ENCODE data around the gene PIGT. TPM values are rescaled to one million over a fixed set of nuclear protein-coding genes. Genes with fewer than 3 reads are reported as not detected.

Gene PIGT
- total RNA-seq, 1 experiment from 2014 or later, result 71.4 TPM

DNA sequence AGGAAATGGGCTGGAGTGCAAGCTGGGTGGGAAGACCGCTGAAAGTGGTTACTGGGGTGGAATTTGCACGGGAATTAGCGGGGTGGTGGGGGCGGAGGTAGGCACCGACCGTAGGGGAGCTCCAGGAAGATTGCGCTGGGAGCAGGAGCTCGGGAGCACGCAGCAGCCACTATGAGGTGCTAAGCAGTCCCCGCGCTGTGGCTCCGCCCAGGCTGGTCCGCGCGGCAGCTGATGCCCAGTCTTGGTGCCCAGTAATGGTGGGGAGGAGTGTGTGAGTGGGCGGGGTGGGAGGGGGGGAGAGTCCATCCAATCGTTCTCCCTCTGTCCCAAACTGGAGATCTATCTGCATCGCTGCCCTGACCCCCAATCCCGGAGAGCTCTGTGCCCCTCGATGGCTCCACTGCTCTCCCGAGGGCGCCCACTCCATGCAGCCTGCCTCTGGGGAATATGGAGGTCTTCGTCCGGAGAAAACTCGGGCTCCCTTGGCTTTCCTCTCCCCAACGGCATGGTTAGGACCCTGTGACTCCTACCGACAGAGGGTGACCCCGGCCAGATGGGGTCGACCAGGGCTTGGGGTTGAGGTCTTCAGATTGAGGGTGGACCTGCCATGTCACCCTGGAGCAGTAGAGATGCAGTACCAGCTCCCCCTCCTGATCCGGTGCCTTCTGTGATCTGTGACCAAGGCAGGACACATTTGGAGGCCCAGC lies 43.1 kb upstream of the PIGT start:
- Histone ChIP-seq H3K27me3 (ENCODE audit: insufficient read depth, low read length) (no peaks in the 10 kb centered on the region), H3K4me1 (ENCODE audit: control insufficient read depth in 1 of 2, insufficient read depth in 2 of 2, low read length in 2 of 2) (peaks cover 0 to 15% of the 10 kb centered on the region in 2 experiments; a peak in 2 of 4 replicates), H2AFZ (ENCODE audit: low read depth, low read length, poor library complexity, severe bottlenecking) (no peak overlapping the region), H3K4me3 (replicated peaks in 1 of 2; ENCODE audit: low read depth in 1 of 2, low read length in 2 of 2) (no peak overlapping the region), H3K9me2 (ENCODE audit: insufficient read depth) (no peaks in the 10 kb centered on the region), H3K4me2 (ENCODE audit: low read length) (no peak overlapping the region), H3K79me2 (ENCODE audit: insufficient read depth, low read length) (no peaks in the 10 kb centered on the region), H3K27ac (ENCODE audit: low read depth, low read length) (no peak overlapping the region), H4K20me1 (ENCODE audit: insufficient read depth) (no peaks in the 10 kb centered on the region), H3K9me3 (ENCODE audit: control insufficient read depth in 1 of 2, insufficient read depth in 1 of 2, low read depth in 1 of 2, low read length in 2 of 2) (no peaks in the 10 kb centered on the region), H3K36me3 (ENCODE audit: control insufficient read depth in 1 of 2, insufficient read depth in 2 of 2, low read length in 2 of 2) (peaks cover under 1 to 5% of the 10 kb centered on the region in 2 experiments; a peak in 1 of 4 replicates), H3K9ac (ENCODE audit: low read length) (no peak overlapping the region)
- no peak for TF ChIP-seq SRF (IDR thresholded peaks at IDR 0.05; ENCODE audit: low read depth)
- TF ChIP-seq, protein P1, sequence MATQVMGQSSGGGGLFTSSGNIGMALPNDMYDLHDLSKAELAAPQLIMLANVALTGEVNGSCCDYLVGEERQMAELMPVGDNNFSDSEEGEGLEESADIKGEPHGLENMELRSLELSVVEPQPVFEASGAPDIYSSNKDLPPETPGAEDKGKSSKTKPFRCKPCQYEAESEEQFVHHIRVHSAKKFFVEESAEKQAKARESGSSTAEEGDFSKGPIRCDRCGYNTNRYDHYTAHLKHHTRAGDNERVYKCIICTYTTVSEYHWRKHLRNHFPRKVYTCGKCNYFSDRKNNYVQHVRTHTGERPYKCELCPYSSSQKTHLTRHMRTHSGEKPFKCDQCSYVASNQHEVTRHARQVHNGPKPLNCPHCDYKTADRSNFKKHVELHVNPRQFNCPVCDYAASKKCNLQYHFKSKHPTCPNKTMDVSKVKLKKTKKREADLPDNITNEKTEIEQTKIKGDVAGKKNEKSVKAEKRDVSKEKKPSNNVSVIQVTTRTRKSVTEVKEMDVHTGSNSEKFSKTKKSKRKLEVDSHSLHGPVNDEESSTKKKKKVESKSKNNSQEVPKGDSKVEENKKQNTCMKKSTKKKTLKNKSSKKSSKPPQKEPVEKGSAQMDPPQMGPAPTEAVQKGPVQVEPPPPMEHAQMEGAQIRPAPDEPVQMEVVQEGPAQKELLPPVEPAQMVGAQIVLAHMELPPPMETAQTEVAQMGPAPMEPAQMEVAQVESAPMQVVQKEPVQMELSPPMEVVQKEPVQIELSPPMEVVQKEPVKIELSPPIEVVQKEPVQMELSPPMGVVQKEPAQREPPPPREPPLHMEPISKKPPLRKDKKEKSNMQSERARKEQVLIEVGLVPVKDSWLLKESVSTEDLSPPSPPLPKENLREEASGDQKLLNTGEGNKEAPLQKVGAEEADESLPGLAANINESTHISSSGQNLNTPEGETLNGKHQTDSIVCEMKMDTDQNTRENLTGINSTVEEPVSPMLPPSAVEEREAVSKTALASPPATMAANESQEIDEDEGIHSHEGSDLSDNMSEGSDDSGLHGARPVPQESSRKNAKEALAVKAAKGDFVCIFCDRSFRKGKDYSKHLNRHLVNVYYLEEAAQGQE (IDR thresholded peaks at IDR 0.05; ENCODE audit: low read depth), result no peak
- TF ChIP-seq ELF1 (IDR thresholded peaks at IDR 0.05; ENCODE audit: borderline replicate concordance, low read depth), result no peak
- no peak for TF ChIP-seq POLR2AphosphoS5 (IDR thresholded peaks at IDR 0.05; ENCODE audit: low read depth, low read length)
- TF ChIP-seq ZFX (IDR thresholded peaks at IDR 0.05), result no peak
- no peak for TF ChIP-seq CEBPB (IDR thresholded peaks at IDR 0.05; ENCODE audit: low read depth)
- TF ChIP-seq EZH2 (IDR thresholded peaks at IDR 0.05), result no peak
- TF ChIP-seq, protein P2, sequence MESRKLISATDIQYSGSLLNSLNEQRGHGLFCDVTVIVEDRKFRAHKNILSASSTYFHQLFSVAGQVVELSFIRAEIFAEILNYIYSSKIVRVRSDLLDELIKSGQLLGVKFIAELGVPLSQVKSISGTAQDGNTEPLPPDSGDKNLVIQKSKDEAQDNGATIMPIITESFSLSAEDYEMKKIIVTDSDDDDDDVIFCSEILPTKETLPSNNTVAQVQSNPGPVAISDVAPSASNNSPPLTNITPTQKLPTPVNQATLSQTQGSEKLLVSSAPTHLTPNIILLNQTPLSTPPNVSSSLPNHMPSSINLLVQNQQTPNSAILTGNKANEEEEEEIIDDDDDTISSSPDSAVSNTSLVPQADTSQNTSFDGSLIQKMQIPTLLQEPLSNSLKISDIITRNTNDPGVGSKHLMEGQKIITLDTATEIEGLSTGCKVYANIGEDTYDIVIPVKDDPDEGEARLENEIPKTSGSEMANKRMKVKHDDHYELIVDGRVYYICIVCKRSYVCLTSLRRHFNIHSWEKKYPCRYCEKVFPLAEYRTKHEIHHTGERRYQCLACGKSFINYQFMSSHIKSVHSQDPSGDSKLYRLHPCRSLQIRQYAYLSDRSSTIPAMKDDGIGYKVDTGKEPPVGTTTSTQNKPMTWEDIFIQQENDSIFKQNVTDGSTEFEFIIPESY (IDR thresholded peaks at IDR 0.05; ENCODE audit: extremely low read depth, insufficient replicate concordance, low read length), result no peak
- TF ChIP-seq, protein P3, sequence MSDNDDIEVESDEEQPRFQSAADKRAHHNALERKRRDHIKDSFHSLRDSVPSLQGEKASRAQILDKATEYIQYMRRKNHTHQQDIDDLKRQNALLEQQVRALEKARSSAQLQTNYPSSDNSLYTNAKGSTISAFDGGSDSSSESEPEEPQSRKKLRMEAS (IDR thresholded peaks at IDR 0.05), result no peak
- no peak for TF ChIP-seq EZH2phosphoT487 (IDR thresholded peaks at IDR 0.05; ENCODE audit: borderline replicate concordance)
- no peak for TF ChIP-seq YY1 (IDR thresholded peaks at IDR 0.05; ENCODE audit: extremely low read depth, insufficient replicate concordance, low read depth, low read length)
- TF ChIP-seq JUND (IDR thresholded peaks at IDR 0.05), result no peak
- ChIA-PET CTCF (interaction anchor here (0.9 to 8.3 kb wide), 11 partner anchors 10 to 398 kb away, joined by 3 to 61 read pairs (median 9); partner anchors contain the start of genes PIGT and SYS1), POLR2A (interaction anchor here (2.2 kb wide), 1 partner anchor 9 kb away, joined by 9 read pairs; the partner anchor contains the start of gene SYS1), RAD21 (ENCODE audit: low non-redundant PET in 1 of 2, low total read pairs in 2 of 2, uncharacterized antibody in 2 of 2, unreplicated experiment in 2 of 2) (interaction anchor here in 1 of 2 experiments (1.5 to 2.1 kb wide), 2 partner anchors 52 to 64 kb away, joined by 4 to 16 read pairs; no protein-coding TSS in a partner anchor)
- DNase-seq (ENCODE audit: low read depth, low spot score) (no peak), ATAC-seq (no peak; the same call in 1 of the 2 replicates)
- intact Hi-C loops (cut with micrococcal nuclease), result no loop called here
- no TSS peak for BruUV-seq (replicated peaks)
